Spleen (tissue), 11 donors: Measurements from ENCODE around the gene PITPNC1. TPM values are rescaled to one million over a fixed set of nuclear protein-coding genes. Genes with fewer than 3 reads are reported as not detected.

Experiments used
- DNase-seq: peaks from one replicate; pipeline ENCODE4 v3.0.0-alpha.2; 2020
- H3K27ac ChIP-seq, 8 donors: fragments of 200-600 bp; sonication (generic) in 7 of 8; 1 replicate in 4 of 8; 2 replicates in 4 of 8; pipeline versions ENCODE4 v1.5.0 to v1.8.0; 2016 to 2021; ENCODE audit warnings: inconsistent platforms in 4 of 8, mild to moderate bottlenecking in 4 of 8, moderate library complexity in 1 of 8
- H3K27me3 ChIP-seq, 7 donors: fragments of 200-600 bp; sonication (generic) in 6 of 7; replicated peaks in 1 of 7; 1 replicate in 4 of 7; 2 replicates in 3 of 7; pipeline versions ENCODE4 v1.5.0 to v1.8.0; 2016 to 2021; ENCODE audit warnings: inconsistent platforms in 3 of 7, mild to moderate bottlenecking in 1 of 7
- H3K36me3 ChIP-seq, 6 donors: fragments of 200-600 bp; sonication (generic) in 5 of 6; 1 replicate in 4 of 6; 2 replicates in 2 of 6; pipeline versions ENCODE4 v1.5.0 to v1.8.0; 2016 to 2021; ENCODE audit warnings: inconsistent platforms in 2 of 6
- H3K4me1 ChIP-seq, 6 donors: fragments of 200-600 bp; sonication (generic) in 5 of 6; 1 replicate in 3 of 6; 2 replicates in 3 of 6; pipeline versions ENCODE4 v1.5.0 to v1.8.0; 2016 to 2021; ENCODE audit warnings: inconsistent platforms in 3 of 6
- H3K4me3 ChIP-seq, 8 donors: fragments of 200-600 bp; sonication (generic) in 7 of 8; 1 replicate in 4 of 8; 2 replicates in 4 of 8; pipeline versions ENCODE4 v1.5.0 to v1.8.0; 2016 to 2021; ENCODE audit warnings: inconsistent platforms in 4 of 8, mild to moderate bottlenecking in 4 of 8, moderate library complexity in 2 of 8
- H3K9me3 ChIP-seq, 8 donors: fragments of 200-600 bp; sonication (generic) in 7 of 8; 1 replicate in 4 of 8; 2 replicates in 4 of 8; pipeline versions ENCODE4 v1.5.0 to v1.8.0; 2016 to 2021; ENCODE audit warnings: inconsistent platforms in 4 of 8
- CTCF ChIP-seq, 11 experiments: fragments of 200-600 bp in 7 of 11; fragments of 450-650 bp in 4 of 11; sonication (generic) in 4 of 11; IDR thresholded peaks in 8 of 11; conservative IDR thresholded peaks in 3 of 11; 1 replicate in 7 of 11; 2 replicates in 4 of 11; pipeline versions ENCODE4 v1.4.0 to v1.8.0; 2016 to 2021; ENCODE audit warnings: antibody characterized with exemption in 11 of 11, inconsistent platforms in 4 of 11, mild to moderate bottlenecking in 1 of 11
- POLR2A ChIP-seq, 3 donors: fragments of 450-650 bp; IDR thresholded peaks; one replicate each; pipeline ENCODE4 v1.5.1; 2017; ENCODE audit warnings: antibody characterized with exemption in 3 of 3, mild to moderate bottlenecking in 1 of 3
- POLR2AphosphoS5 ChIP-seq, 3 donors: sonication (generic); formaldehyde crosslinking; IDR thresholded peaks; one replicate each; pipeline ENCODE4 v1.5.1; 2017; ENCODE audit warnings: antibody characterized with exemption in 3 of 3
- WGBS, 5 donors: extraction: QIAGEN DNeasy Blood & Tissue Kit in 3 of 5; methylation state at CpG; one replicate each; pipeline versions ENCODE4 v1.1.5 to v1.1.7; 2013 to 2018; 5-methylcytosine and 5-hydroxymethylcytosine counted together
- intact Hi-C: fragments of 100-400 bp; cut with DNase I; formaldehyde crosslinking; loops from one replicate; pipeline ENCODE4 v1.15.0; 2023; ENCODE audit warnings: low total_unique reads
- microRNA-seq, 3 donors: library from miRNA; unstranded; fragments of <30 nt; microRNA quantifications; one replicate each; pipeline versions ENCODE4 to v1.1.0, GENCODE V29; 2019 to 2020
- polyA plus RNA-seq, 3 donors: library from polyadenylated mRNA; stranded (reverse); fragments of 200-250 nt; gene quantifications; one replicate each; pipeline ENCODE4 v1.2.1, GENCODE V29; 2013
- small RNA-seq, 4 donors: library from RNA; depleted of rRNA; stranded (forward); fragments of <200 nt; gene quantifications; one replicate each; pipeline ENCODE3, GENCODE V24; 2016
- total RNA-seq, 7 donors: library from RNA; depleted of rRNA in 3 of 7; stranded (reverse); fragments of >200 nt in 3 of 7; fragmentation: NEBNext Ultra II Directional in 4 of 7; extraction: Animal tissue kit (Norgen Biotek cat#: 25700) in 4 of 7; gene quantifications; one replicate each; pipeline versions ENCODE4 v1.1.0 to v1.2.1, GENCODE V29; 2016 to 2021
- donor health status: healthy with polysubstance abuse.
- donor health status: DM: no; HTN: no; CAD: no; lungs with moderate emphysema.
- donor health status: DM: no; HTN: no; CAD: no.
- donor health status: Bipolar disorder and iron deficiency.
- donor health status: healthy.
- donor health status: DM: no; HTN: no; CAD: no.
- donor health status: DM: yes; HTN: yes; CAD: no.

The PITPNC1 gene
- total and polyA plus RNA-seq, 10 donors = 5.8 to 33.8 (median 18.8) TPM

GRCh38 chr17:67730731-67731130 is 353.6 kb downstream of the PITPNC1 start:
- intact Hi-C loops = no loop called here
- 72 to 89% (median 83%) methylated on average over 7 of the region's 7 CpGs for WGBS, 5 donors
- Histone ChIP-seq H3K4me3 (no peak overlapping the region), H3K36me3 (peaks cover 12 to 98% (median 88%) of the 10 kb centered on the region in 6 donors), H3K27me3 (no peaks in the 10 kb centered on the region), H3K27ac (no peak overlapping the region), H3K4me1 (peaks cover 0 to 15% (median 2%) of the 10 kb centered on the region in 6 donors), H3K9me3 (peaks cover 0 to 11% (median 3%) of the 10 kb centered on the region in 8 donors)
- no peak for DNase-seq
- TF ChIP-seq CTCF (IDR thresholded peaks at IDR 0.05 in 8 of 11, conservative IDR thresholded peaks at IDR 0.05 in 3 of 11) (no peak), POLR2A (IDR thresholded peaks at IDR 0.05) (no peak), POLR2AphosphoS5 (IDR thresholded peaks at IDR 0.05) (no peak)

GRCh38 chr17:67733449-67733848 is 356.4 kb downstream of the PITPNC1 start:
- Histone ChIP-seq H3K9me3 (peaks cover 0 to 11% (median 3%) of the 10 kb centered on the region in 8 donors), H3K4me1 (peaks cover 0 to 13% (median 2%) of the 10 kb centered on the region in 6 donors), H3K27ac (no peak overlapping the region), H3K36me3 (peaks cover 9 to 98% (median 87%) of the 10 kb centered on the region in 6 donors), H3K4me3 (no peak overlapping the region), H3K27me3 (no peaks in the 10 kb centered on the region)
- TF ChIP-seq POLR2AphosphoS5 (IDR thresholded peaks at IDR 0.05) (no peak), CTCF (IDR thresholded peaks at IDR 0.05 in 8 of 11, conservative IDR thresholded peaks at IDR 0.05 in 3 of 11) (no peak), POLR2A (IDR thresholded peaks at IDR 0.05) (no peak)
- no peak for DNase-seq
- intact Hi-C loops = no loop called here
- 72 to 79% (median 77%) methylated on average over 2 of the region's 2 CpGs for WGBS, 5 donors

GRCh38 chr17:67737145-67737544 is 360.1 kb downstream of the PITPNC1 start:
- 90 to 95% (median 94%) methylated on average over 8 of the region's 8 CpGs for WGBS, 5 donors
- TF ChIP-seq POLR2AphosphoS5 (IDR thresholded peaks at IDR 0.05) = no peak
- TF ChIP-seq POLR2A (IDR thresholded peaks at IDR 0.05) = no peak
- TF ChIP-seq CTCF (IDR thresholded peaks at IDR 0.05 in 8 of 11, conservative IDR thresholded peaks at IDR 0.05 in 3 of 11) = no peak
- Histone ChIP-seq H3K4me1 (peaks cover 0 to 13% (median 2%) of the 10 kb centered on the region in 6 donors), H3K4me3 (no peak overlapping the region), H3K27ac (no peak overlapping the region), H3K9me3 (no peaks in the 10 kb centered on the region), H3K36me3 (peaks cover 10 to 100% (median 93%) of the 10 kb centered on the region in 6 donors), H3K27me3 (no peaks in the 10 kb centered on the region)
- no peak for DNase-seq
- intact Hi-C loops = no loop called here

GRCh38 chr17:67742025-67742424 is 364.9 kb downstream of the PITPNC1 start:
- DNase-seq = no peak
- H3K36me3 ChIP-seq = peaks cover 15 to 100% (median 93%) of the 10 kb centered on the region in 6 donors

More at GRCh38 chr17:67742025-67742424, 364.9 kb downstream of the PITPNC1 start:
- no peak for TF ChIP-seq POLR2AphosphoS5 (IDR thresholded peaks at IDR 0.05)
- no peak for TF ChIP-seq CTCF (IDR thresholded peaks at IDR 0.05 in 8 of 11, conservative IDR thresholded peaks at IDR 0.05 in 3 of 11)
- no peak for TF ChIP-seq POLR2A (IDR thresholded peaks at IDR 0.05)
- Histone ChIP-seq H3K4me3 (no peak overlapping the region), H3K4me1 (no peaks in the 10 kb centered on the region), H3K27ac (no peak overlapping the region), H3K27me3 (no peaks in the 10 kb centered on the region), H3K9me3 (no peaks in the 10 kb centered on the region)
- WGBS, 5 donors = 57 to 78% (median 65%) methylated on average over 2 of the region's 2 CpGs
- intact Hi-C loops = no loop called here

Small RNA genes within 50 kb of the gene (microRNA-seq; reads per million reads assigned to microRNA genes)
- gene MIR548AA2 (0 reads per million in 3 donors), gene MIR548D2 (0 reads per million in 3 donors)

Small RNA genes within 50 kb of the gene (small RNA-seq; reads per million reads assigned to genes)
- 0 reads per million in 4 donors for gene MIR548AA2
- gene MIR548D2 = 0 reads per million in 4 donors
- 0 reads per million in 4 donors for gene RF00019
- 0 reads per million in 4 donors for gene RN7SL756P
- 1.4 to 2.8 (median 1.7) reads per million in 4 donors for gene SNORA38B

Other genes starting within 250 kb of the PITPNC1 start
- gene HELZ, start 132.1 kb upstream of the PITPNC1 start, total RNA-seq = 100 to 1,000 TPM in 2 of 7 donors, 10 to 100 TPM in 5; 74.2 to 154 (median 92.6) TPM
- 1 to 10 TPM; 2.5 to 4.2 (median 2.8) TPM for gene HELZ, start 132.1 kb upstream of the PITPNC1 start, polyA plus RNA-seq
- gene PSMD12, start 10.7 kb upstream of the PITPNC1 start, total RNA-seq = 10 to 100 TPM; 24.6 to 46.4 (median 36.5) TPM
- gene PSMD12, start 10.7 kb upstream of the PITPNC1 start, polyA plus RNA-seq = 10 to 100 TPM; 13.8 to 17.0 (median 15.5) TPM